HG03558 (cell line): ENCODE measurements around the gene SNRPB2.

Experiments used
- ATAC-seq: cut with Tn5 transposase; IDR thresholded peaks from one replicate; pipeline ENCODE4 v1.9.1; 2021; ENCODE audit warnings: moderate number of reproducible peaks; ENCODE audit not compliant: unreplicated experiment; ENCODE audit errors: extremely low read depth

The SNRPB2 gene

GRCh38 chr20:16781496-16781895 lies 51.7 kb downstream of the SNRPB2 start:
- ATAC-seq = no peak

DNA sequence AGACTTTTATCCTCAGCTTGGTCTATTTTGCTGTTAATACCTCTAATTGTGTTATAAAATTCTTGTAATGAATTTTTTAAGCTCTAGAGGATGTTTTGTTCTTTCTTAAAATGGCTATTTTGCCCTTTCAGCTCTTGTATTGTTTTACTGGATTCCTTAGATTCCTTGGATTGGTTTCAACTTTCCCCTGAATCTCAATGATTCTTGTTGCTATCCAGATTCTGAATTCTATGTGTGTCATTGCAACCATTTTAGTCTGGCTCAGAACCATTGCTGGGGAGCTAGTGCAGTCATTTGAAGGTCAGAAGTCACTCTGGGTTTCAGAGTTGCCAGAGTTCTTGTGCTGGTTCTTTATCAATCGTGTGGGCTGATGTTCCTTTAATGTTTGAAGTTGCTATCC lies 55.4 kb downstream of the SNRPB2 start:
- ATAC-seq = no peak
